Hair follicular keratinocyte (primary cell): ENCODE data around the gene LCE3C. TPM values are rescaled to one million over a fixed set of nuclear protein-coding genes. Genes with fewer than 3 reads are reported as not detected.

Experiments used
- total RNA-seq: library from RNA; depleted of rRNA; stranded (reverse); fragments of >200 nt; gene quantifications from 2 replicates; pipeline ENCODE4 v1.2.3, GENCODE V29; 2015

The LCE3C gene
- not detected in 2 replicates for total RNA-seq

GRCh38 chr1:152599934-152600333, at the start of gene LCE3C:
Gene LCE3C (plus strand): TSS chr1:152600234. CDS start chr1:152600732, 498 bp downstream.

GRCh38 chr1:152566681-152567080, 33.4 kb upstream of the LCE3C start, which contains the start of gene LCE3E:
Gene LCE3E (minus strand): TSS chr1:152566780. CDS start chr1:152566208, 572 bp downstream.

GRCh38 chr1:152580433-152580832, 19.6 kb upstream of the LCE3C start, which contains the start of gene LCE3D:
Gene LCE3D (minus strand): TSS chr1:152580516. CDS start chr1:152579936, 580 bp downstream.

GRCh38 chr1:152613511-152613910, 13.5 kb downstream of the LCE3C start, which contains the start of gene LCE3B:
Gene LCE3B (plus strand): TSS chr1:152613811. CDS start chr1:152613811, 0 bp downstream.

GRCh38 chr1:152622803-152623202, 22.8 kb downstream of the LCE3C start, which contains the start of gene LCE3A:
Gene LCE3A (minus strand): TSS chr1:152623103. CDS start chr1:152623103, 0 bp downstream.

Other genes with a start within 250 kb of the LCE3C start
- gene FLG2, start 240.2 kb upstream of the LCE3C start, total RNA-seq = not detected in 2 replicates
- gene CRNN, start 186.0 kb upstream of the LCE3C start, total RNA-seq = not detected in 2 replicates
- not detected in 2 replicates for gene LCE5A, start 89.4 kb upstream of the LCE3C start, total RNA-seq
- gene CRCT1, start 85.8 kb upstream of the LCE3C start, total RNA-seq = 0.23 and 5.9 TPM in 2 replicates
- 0.68 and 1.6 TPM in 2 replicates for gene LCE3E, start 33.5 kb upstream of the LCE3C start, total RNA-seq
- 6.0 TPM in 1 of 2 replicates, not detected in the other for gene LCE3D, start 19.7 kb upstream of the LCE3C start, total RNA-seq
- not detected in 2 replicates for gene LCE3B, start 13.6 kb downstream of the LCE3C start, total RNA-seq
- gene LCE3A, start 22.9 kb downstream of the LCE3C start, total RNA-seq = not detected in 2 replicates
- not detected in 2 replicates for gene LCE2D, start 63.1 kb downstream of the LCE3C start, total RNA-seq
- gene LCE2C, start 75.0 kb downstream of the LCE3C start, total RNA-seq = not detected in 2 replicates
- not detected in 2 replicates for gene LCE2B, start 85.9 kb downstream of the LCE3C start, total RNA-seq
- not detected in 2 replicates for gene LCE2A, start 98.1 kb downstream of the LCE3C start, total RNA-seq
- gene LCE4A, start 107.9 kb downstream of the LCE3C start, total RNA-seq = not detected in 2 replicates
- 0.04 TPM in 1 of 2 replicates, not detected in the other for gene KPRP, start 157.8 kb downstream of the LCE3C start, total RNA-seq
- gene LCE1F, start 174.9 kb downstream of the LCE3C start, total RNA-seq = not detected in 2 replicates
- gene LCE1E, start 186.0 kb downstream of the LCE3C start, total RNA-seq = 0.91 TPM in 1 of 2 replicates, not detected in the other
- not detected in 2 replicates for gene LCE1D, start 196.5 kb downstream of the LCE3C start, total RNA-seq
- gene LCE1C, start 206.4 kb downstream of the LCE3C start, total RNA-seq = 1.1 and 9.9 TPM in 2 replicates
- gene LCE1B, start 211.7 kb downstream of the LCE3C start, total RNA-seq = 0.11 TPM in 1 of 2 replicates, not detected in the other
- 2.9 TPM in 1 of 2 replicates, not detected in the other for gene LCE1A, start 227.2 kb downstream of the LCE3C start, total RNA-seq
- gene LCE6A, start 242.6 kb downstream of the LCE3C start, total RNA-seq = not detected in 2 replicates